Activated CD4-positive, CD25-positive, alpha-beta regulatory T cell treated with anti-CD3 and anti-CD28 coated beads, Interleukin-2, amount 50 U/mL, for 72 hours (primary cell): ENCODE data around the gene SYCP2.

Experiments used
- DNase-seq: peaks from one replicate; pipeline ENCODE4 v3.0.0; 2021

Gene SYCP2

GRCh38 chr20:59831916-59832270 is 101.5 kb downstream of the SYCP2 start:
- DNase-seq: no peak

GRCh38 chr20:59831024-59831915 is 102.2 kb downstream of the SYCP2 start:
- no peak for DNase-seq

GRCh38 chr20:59830665-59831023 is 102.8 kb downstream of the SYCP2 start:
- DNase-seq: no peak

GRCh38 chr20:59829786-59830664 is 103.4 kb downstream of the SYCP2 start:
- no peak for DNase-seq

- DNase-seq: no peak
Observed at GRCh38 chr20:59829054-59829785, 104.2 kb downstream of the SYCP2 start.

GRCh38 chr20:59828125-59829053 is 105.0 kb downstream of the SYCP2 start:
- DNase-seq: no peak

- no peak for DNase-seq
Observed at GRCh38 chr20:59827138-59828056, 106.0 kb downstream of the SYCP2 start.

GRCh38 chr20:59825944-59826759 is 107.3 kb downstream of the SYCP2 start:
- no peak for DNase-seq

GRCh38 chr20:59825563-59825920 is 107.9 kb downstream of the SYCP2 start:
- no peak for DNase-seq

GRCh38 chr20:59824711-59825562 is 108.5 kb downstream of the SYCP2 start:
- DNase-seq: no peak

- no peak for DNase-seq
Observed at GRCh38 chr20:59823491-59824259, 109.8 kb downstream of the SYCP2 start.

- DNase-seq: no peak
Observed at GRCh38 chr20:59823030-59823423, 110.4 kb downstream of the SYCP2 start.

- no peak for DNase-seq
Observed at GRCh38 chr20:59822291-59823029, 111.0 kb downstream of the SYCP2 start.

- DNase-seq: no peak
Observed at GRCh38 chr20:59821788-59822187, 111.6 kb downstream of the SYCP2 start.

- no peak for DNase-seq
Observed at GRCh38 chr20:59821201-59821600, 112.2 kb downstream of the SYCP2 start.

- DNase-seq: no peak
Observed at GRCh38 chr20:59820204-59821041, 113.0 kb downstream of the SYCP2 start.
